RWPE2 (cell line): ENCODE results near the gene SEC23B.

Experiments
- ATAC-seq: fragments of 200-7000 bp; cut with Tn5 transposase; 3 replicates; pipeline ENCODE4 v1.9.1; 2021; ENCODE audit warnings: low read depth
- DNase-seq: peaks from one replicate; pipeline ENCODE4 v3.0.0-alpha.2; 2020; ENCODE audit warnings: low spot score
- H3K27ac ChIP-seq: fragments of 450-650 bp; 2 replicates; pipeline ENCODE4 v1.5.1; 2017; ENCODE audit warnings: mild to moderate bottlenecking; ENCODE audit not compliant: poor library complexity, severe bottlenecking
- H3K27me3 ChIP-seq: fragments of 250-450 bp; sonication (Bioruptor Pico); 2 replicates; pipeline ENCODE4 v1.5.1; 2021; ENCODE audit warnings: mild to moderate bottlenecking, moderate library complexity; ENCODE audit not compliant: insufficient read depth, poor library complexity, severe bottlenecking
- H3K36me3 ChIP-seq: fragments of 250-450 bp; sonication (Bioruptor Pico); 2 replicates; pipeline ENCODE4 v1.5.1; 2020; ENCODE audit warnings: low read depth, mild to moderate bottlenecking, moderate library complexity
- H3K4me1 ChIP-seq: fragments of 250-450 bp; sonication (Bioruptor Pico); 2 replicates; pipeline ENCODE4 v1.5.1; 2021; ENCODE audit warnings: mild to moderate bottlenecking, moderate library complexity; ENCODE audit not compliant: insufficient read depth, poor library complexity, severe bottlenecking
- H3K4me3 ChIP-seq: fragments of 250-450 bp; sonication (Bioruptor Pico); 2 replicates; pipeline ENCODE4 v1.5.1; 2021; ENCODE audit warnings: mild to moderate bottlenecking, moderate library complexity; ENCODE audit not compliant: severe bottlenecking
- H3K9me3 ChIP-seq: fragments of 250-450 bp; sonication (Bioruptor Pico); 2 replicates; pipeline ENCODE4 v1.5.1; 2021; ENCODE audit warnings: mild to moderate bottlenecking, moderate library complexity; ENCODE audit not compliant: severe bottlenecking
- TF ChIP-seq, protein P1 (sequence below): fragments of 450-650 bp; IDR thresholded peaks from one replicate; pipeline ENCODE4 v1.5.1; 2017; ENCODE audit warnings: mild to moderate bottlenecking, moderate library complexity; ENCODE audit not compliant: poor library complexity, severe bottlenecking

Gene SEC23B

DNA sequence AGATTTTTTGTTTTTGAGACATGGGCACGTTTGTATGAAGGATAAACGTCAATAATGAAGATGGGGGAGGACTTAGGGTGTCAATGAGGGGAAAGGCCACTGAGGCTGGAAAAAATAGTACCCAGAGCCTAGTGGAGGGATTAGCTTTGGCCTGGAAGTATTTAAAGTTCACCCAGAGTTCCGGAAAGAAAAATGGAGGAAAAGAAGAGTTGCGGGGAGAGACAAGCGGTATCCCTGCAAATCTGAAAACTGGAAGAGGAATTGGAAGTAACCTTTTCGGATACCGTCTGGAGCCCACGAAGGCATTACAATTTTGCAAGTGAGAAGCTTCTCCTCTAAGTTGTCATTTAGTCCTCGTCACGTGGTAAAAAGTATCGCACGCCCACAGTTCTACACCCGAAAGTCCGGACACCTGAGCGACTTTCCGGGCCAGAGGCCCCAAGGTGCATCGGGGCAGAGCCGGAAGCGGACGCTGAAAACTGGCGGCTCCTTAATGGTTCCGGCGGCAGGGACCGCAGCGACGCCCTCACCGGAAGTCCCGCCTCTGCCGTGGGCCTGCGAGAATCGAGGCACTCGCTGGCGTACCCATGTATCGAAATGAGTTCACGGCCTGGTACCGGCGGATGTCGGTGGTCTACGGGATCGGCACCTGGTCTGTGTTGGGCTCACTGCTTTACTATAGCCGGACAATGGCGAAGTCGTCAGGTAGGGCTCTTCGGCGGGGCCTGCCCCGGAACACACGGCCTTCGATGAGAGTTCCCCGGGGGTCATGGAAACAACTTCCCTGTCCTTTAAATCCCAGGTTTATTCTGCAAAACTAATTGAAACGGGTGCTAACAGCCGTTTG, 59.4 kb downstream of the SEC23B start, which contains the start of gene SMIM26:
SMIM26 (plus strand) TSS at position 541 of the 847 bp plus-strand sequence; CDS start at position 588, 47 bp downstream.
- TF ChIP-seq, protein P1, sequence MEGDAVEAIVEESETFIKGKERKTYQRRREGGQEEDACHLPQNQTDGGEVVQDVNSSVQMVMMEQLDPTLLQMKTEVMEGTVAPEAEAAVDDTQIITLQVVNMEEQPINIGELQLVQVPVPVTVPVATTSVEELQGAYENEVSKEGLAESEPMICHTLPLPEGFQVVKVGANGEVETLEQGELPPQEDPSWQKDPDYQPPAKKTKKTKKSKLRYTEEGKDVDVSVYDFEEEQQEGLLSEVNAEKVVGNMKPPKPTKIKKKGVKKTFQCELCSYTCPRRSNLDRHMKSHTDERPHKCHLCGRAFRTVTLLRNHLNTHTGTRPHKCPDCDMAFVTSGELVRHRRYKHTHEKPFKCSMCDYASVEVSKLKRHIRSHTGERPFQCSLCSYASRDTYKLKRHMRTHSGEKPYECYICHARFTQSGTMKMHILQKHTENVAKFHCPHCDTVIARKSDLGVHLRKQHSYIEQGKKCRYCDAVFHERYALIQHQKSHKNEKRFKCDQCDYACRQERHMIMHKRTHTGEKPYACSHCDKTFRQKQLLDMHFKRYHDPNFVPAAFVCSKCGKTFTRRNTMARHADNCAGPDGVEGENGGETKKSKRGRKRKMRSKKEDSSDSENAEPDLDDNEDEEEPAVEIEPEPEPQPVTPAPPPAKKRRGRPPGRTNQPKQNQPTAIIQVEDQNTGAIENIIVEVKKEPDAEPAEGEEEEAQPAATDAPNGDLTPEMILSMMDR, result no peak
- Histone ChIP-seq H3K27ac (peak within 1 kb of the TSS; percentile 54), H3K4me1 (peaks cover 6% of the 10 kb centered on the region), H3K27me3 (no peaks in the 10 kb centered on the region), H3K9me3 (no peaks in the 10 kb centered on the region), H3K4me3 (peak within 1 kb of the TSS; percentile 65), H3K36me3 (peaks cover 21% of the 10 kb centered on the region)
- peak; percentile 92 for DNase-seq
- ATAC-seq, result peak; percentile 98

DNA sequence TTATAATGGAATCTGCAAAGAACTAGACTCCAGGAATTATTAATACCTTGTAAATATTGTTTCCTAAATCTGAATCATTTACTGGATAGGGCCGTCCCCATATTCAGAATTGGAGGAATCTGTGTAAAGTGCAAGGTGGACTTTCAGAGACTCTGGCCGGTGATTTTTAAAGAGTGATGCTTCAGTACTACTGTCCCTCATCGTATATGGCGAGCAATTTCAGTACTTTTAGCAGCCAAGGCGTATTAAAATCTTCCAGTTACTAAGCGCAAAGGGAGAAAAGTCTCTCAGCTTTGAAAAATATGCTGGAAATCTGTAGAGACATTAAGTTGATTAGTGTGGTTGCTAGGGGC, 60.0 kb downstream of the SEC23B start:
- peaks cover 6% of the 10 kb centered on the region for H3K4me1 ChIP-seq
- H3K9me3 ChIP-seq, result no peaks in the 10 kb centered on the region
- TF ChIP-seq, protein P1, result no peak
- peak overlapping the region; percentile 65 for H3K4me3 ChIP-seq
- peak overlapping the region; percentile 54 for H3K27ac ChIP-seq
- H3K36me3 ChIP-seq, result peaks cover 15% of the 10 kb centered on the region
- peak; percentile 17 for ATAC-seq
- DNase-seq, result no peak
- no peaks in the 10 kb centered on the region for H3K27me3 ChIP-seq

DNA sequence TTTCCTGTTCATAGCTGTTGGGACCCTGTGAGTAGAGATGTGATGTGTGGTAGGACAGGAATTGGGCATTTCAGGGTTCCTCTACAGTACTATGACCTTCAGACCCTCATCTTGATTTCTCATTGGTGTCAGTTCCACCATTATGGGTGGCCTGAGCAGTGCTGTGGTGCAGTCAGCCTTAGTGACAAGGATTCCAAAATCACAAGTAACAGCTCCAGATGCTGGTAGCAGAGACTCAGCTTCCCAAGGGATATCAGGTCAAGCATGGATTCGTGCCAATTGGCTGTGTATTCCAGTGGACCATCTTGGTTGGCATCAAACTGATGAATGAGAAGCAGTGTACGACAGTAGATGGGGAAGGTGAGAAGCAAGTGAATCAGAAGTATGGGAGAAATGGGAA, 63.3 kb downstream of the SEC23B start:
- TF ChIP-seq, protein P1, result no peak
- Histone ChIP-seq H3K27ac (no peak overlapping the region), H3K4me3 (no peak overlapping the region), H3K4me1 (peaks cover 6% of the 10 kb centered on the region), H3K9me3 (no peaks in the 10 kb centered on the region), H3K27me3 (no peaks in the 10 kb centered on the region), H3K36me3 (peaks cover 13% of the 10 kb centered on the region)
- ATAC-seq, result no peak
- no peak for DNase-seq

DNA sequence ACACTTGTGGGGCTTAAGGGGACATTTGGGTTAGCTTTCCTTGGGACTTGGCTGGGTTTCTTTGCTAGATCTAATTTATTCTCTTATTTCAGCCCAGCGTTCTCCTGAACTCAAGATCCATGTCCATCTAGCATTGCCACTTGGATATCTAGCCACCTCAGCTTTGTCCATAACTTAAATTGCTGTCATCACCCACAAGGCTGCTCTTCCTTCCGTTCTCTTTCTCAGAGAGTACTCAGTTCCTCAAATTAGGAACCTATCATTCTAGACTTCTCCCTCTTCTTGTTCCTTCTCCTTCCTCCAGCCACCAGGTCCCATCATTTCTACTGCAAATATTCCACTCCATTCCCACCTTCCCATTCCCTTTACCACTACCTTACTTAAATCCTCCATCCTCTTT, 63.8 kb downstream of the SEC23B start:
- peaks cover under 1% of the 10 kb centered on the region for H3K4me1 ChIP-seq
- no peaks in the 10 kb centered on the region for H3K27me3 ChIP-seq
- H3K36me3 ChIP-seq, result peaks cover 13% of the 10 kb centered on the region
- H3K4me3 ChIP-seq, result no peak overlapping the region
- H3K9me3 ChIP-seq, result no peaks in the 10 kb centered on the region
- DNase-seq, result no peak
- TF ChIP-seq, protein P1, result no peak
- no peak for ATAC-seq
- H3K27ac ChIP-seq, result no peak overlapping the region

DNA sequence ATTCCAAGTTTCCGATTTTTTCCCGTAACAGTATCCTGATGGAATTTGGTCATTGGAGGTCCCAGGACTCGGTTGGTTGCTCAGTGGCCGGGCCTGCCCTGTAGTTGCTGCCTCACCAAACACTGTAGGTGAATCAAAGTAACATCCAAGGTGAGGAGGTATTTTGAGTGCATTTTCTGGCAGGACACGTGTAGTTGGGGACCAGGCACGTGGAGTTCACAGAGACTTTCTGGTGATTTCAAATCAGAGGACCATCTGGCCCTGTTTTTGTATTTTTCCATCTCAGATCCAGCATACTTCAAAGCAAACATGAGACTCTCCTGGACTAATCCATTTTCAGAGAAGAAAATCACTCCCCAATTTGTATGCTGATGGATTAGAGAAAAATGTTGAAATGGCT, 70.2 kb downstream of the SEC23B start:
- Histone ChIP-seq H3K4me3 (no peak overlapping the region), H3K36me3 (no peaks in the 10 kb centered on the region), H3K27ac (no peak overlapping the region), H3K4me1 (no peaks in the 10 kb centered on the region), H3K9me3 (no peaks in the 10 kb centered on the region), H3K27me3 (no peaks in the 10 kb centered on the region)
- TF ChIP-seq, protein P1, result no peak
- DNase-seq, result no peak
- no peak for ATAC-seq
